Aorta (tissue), 5 donors: ENCODE results near the gene ABCC6. TPM values are rescaled to one million over a fixed set of nuclear protein-coding genes. Genes with fewer than 3 reads are reported as not detected.
"Not testable (repeated sequence)": the region's sequence is repeated elsewhere in the genome, so short reads cannot be mapped to it uniquely, and the experiment has no call there.

Experiments used
- ATAC-seq: fragments of 200-7000 bp; cut with Tn5 transposase; one replicate; pipeline ENCODE4 v1.9.1; 2022; ENCODE audit warnings: moderate library complexity; ENCODE audit not compliant: low FRiP score
- DNase-seq, 2 donors: peaks; one replicate each; pipeline ENCODE4 v3.0.0-alpha.2; 2020
- H3K27ac ChIP-seq, 2 donors: one replicate each; pipeline ENCODE4 v1.5.1; 2013; ENCODE audit warnings: low read length in 2 of 2, mild to moderate bottlenecking in 2 of 2, moderate library complexity in 2 of 2, control low read depth in 1 of 2, inconsistent platforms in 1 of 2, low read depth in 1 of 2
- H3K27me3 ChIP-seq, 2 donors: one replicate each; pipeline ENCODE4 v1.6.1; 2013; ENCODE audit warnings: control low read depth in 1 of 2, low read length in 1 of 2, mild to moderate bottlenecking in 1 of 2, moderate library complexity in 1 of 2; ENCODE audit not compliant: insufficient read depth in 2 of 2, control insufficient read depth in 1 of 2
- H3K36me3 ChIP-seq, 2 donors: one replicate each; pipeline ENCODE4 v1.6.1; 2013; ENCODE audit warnings: control low read depth in 1 of 2, low read length in 1 of 2, mild to moderate bottlenecking in 1 of 2; ENCODE audit not compliant: insufficient read depth in 2 of 2, control insufficient read depth in 1 of 2
- H3K4me1 ChIP-seq, 2 donors: one replicate each; pipeline ENCODE4 v1.6.1; 2013; ENCODE audit warnings: low read length in 2 of 2, control low read depth in 1 of 2, mild to moderate bottlenecking in 1 of 2, moderate library complexity in 1 of 2; ENCODE audit not compliant: insufficient read depth in 2 of 2, control insufficient read depth in 1 of 2
- H3K4me3 ChIP-seq, 2 donors: one replicate each; pipeline ENCODE4 v1.5.1; 2013; ENCODE audit warnings: low read length in 2 of 2, control low read depth in 1 of 2, mild to moderate bottlenecking in 1 of 2
- H3K9me3 ChIP-seq: one replicate; pipeline ENCODE4 v1.6.1; 2013; ENCODE audit warnings: mild to moderate bottlenecking, low read length; ENCODE audit not compliant: control insufficient read depth
- WGBS, 2 donors: extraction: QIAGEN DNeasy Blood & Tissue Kit; methylation state at CpG; one replicate each; pipeline ENCODE4 v1.1.7; 2013; 5-methylcytosine and 5-hydroxymethylcytosine counted together
- intact Hi-C, 2 donors: fragments of 100-400 bp; cut with DNase I; formaldehyde crosslinking; loops; one replicate each; pipeline versions ENCODE4 v1.14.2 to v1.15.0; 2022
- polyA plus RNA-seq, 2 donors: library from polyadenylated mRNA; stranded (reverse); fragments of 200-250 nt; gene quantifications; one replicate each; pipeline ENCODE4 v1.2.3, GENCODE V29; 2013
- total RNA-seq, 2 donors: library from RNA; stranded (reverse); fragmentation: NEBNext Ultra II Directional; extraction: Animal tissue kit (Norgen Biotek cat#: 25700); gene quantifications; one replicate each; pipeline ENCODE4 v1.2.1, GENCODE V29; 2021
- donor health status: healthy with polysubstance abuse.
- donor health status: Bipolar disorder and iron deficiency.
- donor health status: DM: no; HTN: no; CAD: no.
- donor health status: DM: no; HTN: no; CAD: no.
- donor health status: DM: yes; HTN: yes; CAD: no.

Gene ABCC6
- total and polyA plus RNA-seq, 4 donors: 0.20 to 4.6 (median 2.4) TPM

GRCh38 chr16:16213863-16214293 lies 9.4 kb downstream of the ABCC6 start:
- H3K27me3 ChIP-seq, DNase-seq, intact Hi-C loops, H3K9me3 ChIP-seq, H3K36me3 ChIP-seq, H3K4me3 ChIP-seq, H3K27ac ChIP-seq, H3K4me1 ChIP-seq: not testable (repeated sequence)
- WGBS, 2 donors: 5 to 7% methylated on average over 2 of the region's 4 CpGs
- peak; percentile 67 for ATAC-seq

GRCh38 chr16:16211404-16211803 lies 11.9 kb downstream of the ABCC6 start:
- H3K36me3 ChIP-seq, ATAC-seq, H3K9me3 ChIP-seq, H3K27ac ChIP-seq, H3K4me3 ChIP-seq, H3K4me1 ChIP-seq, H3K27me3 ChIP-seq, intact Hi-C loops, DNase-seq: not testable (repeated sequence)
- 93 to 96% methylated on average over 1 of the region's 1 CpG for WGBS, 2 donors

- intact Hi-C loops: not testable (repeated sequence)
These were observed 14.8 kb downstream of the ABCC6 start for GRCh38 chr16:16208461-16208860.

GRCh38 chr16:16207787-16208334 lies 15.4 kb downstream of the ABCC6 start:
- H3K36me3 ChIP-seq, ATAC-seq, H3K4me1 ChIP-seq, DNase-seq, H3K27me3 ChIP-seq, H3K4me3 ChIP-seq, H3K9me3 ChIP-seq, H3K27ac ChIP-seq, intact Hi-C loops: not testable (repeated sequence)
- WGBS, 2 donors: 89 to 91% methylated on average over 6 of the region's 6 CpGs

More at GRCh38 chr16:16208461-16208860, 14.8 kb downstream of the ABCC6 start:
- H3K4me1 ChIP-seq, H3K4me3 ChIP-seq, H3K27me3 ChIP-seq, H3K27ac ChIP-seq, ATAC-seq, H3K9me3 ChIP-seq, DNase-seq, H3K36me3 ChIP-seq: not testable (repeated sequence)
- 92 to 94% methylated on average over 11 to 12 of the region's 12 CpGs for WGBS, 2 donors

- intact Hi-C loops, H3K27me3 ChIP-seq, ATAC-seq, DNase-seq, H3K27ac ChIP-seq, H3K4me1 ChIP-seq, H3K4me3 ChIP-seq, H3K36me3 ChIP-seq, H3K9me3 ChIP-seq: not testable (repeated sequence)
- WGBS, 2 donors: 82 to 85% methylated on average over 3 to 4 of the region's 4 CpGs
These were observed 16.1 kb downstream of the ABCC6 start for GRCh38 chr16:16207097-16207786.

GRCh38 chr16:16205864-16206263 lies 17.4 kb downstream of the ABCC6 start:
- H3K4me3 ChIP-seq, H3K27ac ChIP-seq, DNase-seq, H3K4me1 ChIP-seq, H3K36me3 ChIP-seq, H3K9me3 ChIP-seq, ATAC-seq, intact Hi-C loops, H3K27me3 ChIP-seq: not testable (repeated sequence)
- 90 to 100% methylated on average over 2 of the region's 2 CpGs for WGBS, 2 donors

- ATAC-seq, H3K9me3 ChIP-seq, H3K4me3 ChIP-seq, H3K27ac ChIP-seq, H3K27me3 ChIP-seq, H3K4me1 ChIP-seq, intact Hi-C loops, DNase-seq, H3K36me3 ChIP-seq: not testable (repeated sequence)
- WGBS, 2 donors: 89 to 96% methylated on average over 6 to 8 of the region's 8 CpGs
These were observed 18.7 kb downstream of the ABCC6 start for GRCh38 chr16:16204552-16204951.

GRCh38 chr16:16203494-16203893 lies 19.8 kb downstream of the ABCC6 start:
- peak in 1 of 2 donors; percentile 46 for DNase-seq
- intact Hi-C loops, H3K27ac ChIP-seq, H3K36me3 ChIP-seq, H3K4me3 ChIP-seq, H3K9me3 ChIP-seq, H3K27me3 ChIP-seq, ATAC-seq, H3K4me1 ChIP-seq: not testable (repeated sequence)
- 91 to 96% methylated on average over 6 of the region's 6 CpGs for WGBS, 2 donors
